ENCODE data around the gene SRP68. TPM values are rescaled to one million over a fixed set of nuclear protein-coding genes. Genes with fewer than 3 reads are reported as not detected.

SRP68 gene
- total and polyA plus RNA-seq, 9 of the 15 experiments (the other 6 are each of a cell fraction or from before 2014, with no cell fraction given), result 29.4 to 92.6 (median 36.2) TPM

- ATAC-seq, result peak; percentile 98
- H3K9me1 ChIP-seq (ENCODE audit: control insufficient read depth, insufficient read depth, low read length), result no peaks in the 10 kb centered on the region
- H2AFZ ChIP-seq (ENCODE audit: low read depth, low read length), result peak overlapping the region; percentile 80
- no peaks in the 10 kb centered on the region for H3K9me3 ChIP-seq (replicated peaks; ENCODE audit: control insufficient read depth, insufficient read depth, low read depth, low read length)
- ChIA-PET CTCF (ENCODE audit: low intra/inter-chr PET ratio) (interaction anchor here (0.7 to 1.7 kb wide), 2 partner anchors 21 to 279 kb away, joined by 3 to 5 read pairs; partner anchors contain the start of genes ACOX1 and TEN1), POLR2A (interaction anchor here (0.6 to 1.4 kb wide), 9 partner anchors 9 to 418 kb away, joined by 3 to 9 read pairs (median 4); partner anchors contain the start of genes ACOX1, MRPL38 and TEN1)
- H3K36me3 ChIP-seq (ENCODE audit: control insufficient read depth, insufficient read depth, low read length), result peaks cover 13% of the 10 kb centered on the region; the same call in 2 of the 3 replicates
- H3K27ac ChIP-seq (ENCODE audit: extremely low read depth, low read depth, low read length), result no peak overlapping the region
- H3K4me3 ChIP-seq, result no peak overlapping the region
- no TSS peak for BruUV-seq (replicated peaks)
- in situ Hi-C loops (cut with MboI) (loop anchor here (10.0 kb wide), 1 partner anchor 225 kb away; a partner anchor contains a TSS), intact Hi-C loops (cut with micrococcal nuclease) (loop anchor here (10.0 kb wide), 1 partner anchor 245 kb away; no protein-coding TSS in a partner anchor)
- 46% methylated on average over 30 of the region's 31 CpGs for WGBS (ENCODE audit: insufficient coverage, low coverage, missing lambda C conversion rate)
- H3K9ac ChIP-seq (ENCODE audit: insufficient read depth in 1 of 2, low read depth in 2 of 2, low read length in 2 of 2), result peak overlapping the region in 1 of 2 experiments; percentile 86; a peak in 2 of 4 replicates
- no peaks in the 10 kb centered on the region for H4K20me1 ChIP-seq (replicated peaks; ENCODE audit: control insufficient read depth, insufficient read depth, low read length)
- H3K79me2 ChIP-seq (ENCODE audit: control insufficient read depth, insufficient read depth, low read length), result no peaks in the 10 kb centered on the region
- H3K27me3 ChIP-seq (ENCODE audit: control insufficient read depth in 2 of 2, insufficient read depth in 2 of 2, low read length in 2 of 2), result no peaks in the 10 kb centered on the region
- no peak overlapping the region for H3K4me2 ChIP-seq (ENCODE audit: insufficient read depth, low read length)
- FAIRE-seq, result peak; percentile 55
- H3K4me1 ChIP-seq (replicated peaks in 1 of 2; ENCODE audit: control insufficient read depth in 2 of 2, insufficient read depth in 2 of 2, low read length in 2 of 2), result peaks cover 2 to 19% of the 10 kb centered on the region in 2 experiments; a peak in 4 of 5 replicates
- DNase-seq (ENCODE audit: extremely low read depth in 1 of 4, low spot score in 3 of 4), result peak; percentile 80 to 92 (median 90)
- TF ChIP-seq CBX8 (IDR thresholded peaks at IDR 0.05; ENCODE audit: borderline replicate concordance, extremely low read depth, low read depth, low read length, poor library complexity, severe bottlenecking) (no peak), ZFP1 (CRISPR knock-in tag; IDR thresholded peaks at IDR 0.05) (peak; percentile 24; the same call in 1 of the 2 replicates), ZFX (CRISPR knock-in tag; IDR thresholded peaks at IDR 0.05) (peak; percentile 53), MAX (CRISPR knock-in tag; IDR thresholded peaks at IDR 0.05) (peak; percentile 52; the same call in 1 of the 2 replicates), ZC3H11A (IDR thresholded peaks at IDR 0.05; ENCODE audit: low read depth, low read length) (no peak), NFYB (IDR thresholded peaks at IDR 0.05; ENCODE audit: extremely low read depth, insufficient read length) (no peak), MNT (conservative IDR thresholded peaks at IDR 0.05) (peak in 1 of 2 experiments; percentile 45; a peak in 1 of 4 replicates), SLC30A9 (CRISPR knock-in tag; IDR thresholded peaks at IDR 0.05) (no peak), ARID3B (CRISPR knock-in tag; IDR thresholded peaks at IDR 0.05; ENCODE audit: borderline replicate concordance) (no peak)
- TF ChIP-seq, protein P1, sequence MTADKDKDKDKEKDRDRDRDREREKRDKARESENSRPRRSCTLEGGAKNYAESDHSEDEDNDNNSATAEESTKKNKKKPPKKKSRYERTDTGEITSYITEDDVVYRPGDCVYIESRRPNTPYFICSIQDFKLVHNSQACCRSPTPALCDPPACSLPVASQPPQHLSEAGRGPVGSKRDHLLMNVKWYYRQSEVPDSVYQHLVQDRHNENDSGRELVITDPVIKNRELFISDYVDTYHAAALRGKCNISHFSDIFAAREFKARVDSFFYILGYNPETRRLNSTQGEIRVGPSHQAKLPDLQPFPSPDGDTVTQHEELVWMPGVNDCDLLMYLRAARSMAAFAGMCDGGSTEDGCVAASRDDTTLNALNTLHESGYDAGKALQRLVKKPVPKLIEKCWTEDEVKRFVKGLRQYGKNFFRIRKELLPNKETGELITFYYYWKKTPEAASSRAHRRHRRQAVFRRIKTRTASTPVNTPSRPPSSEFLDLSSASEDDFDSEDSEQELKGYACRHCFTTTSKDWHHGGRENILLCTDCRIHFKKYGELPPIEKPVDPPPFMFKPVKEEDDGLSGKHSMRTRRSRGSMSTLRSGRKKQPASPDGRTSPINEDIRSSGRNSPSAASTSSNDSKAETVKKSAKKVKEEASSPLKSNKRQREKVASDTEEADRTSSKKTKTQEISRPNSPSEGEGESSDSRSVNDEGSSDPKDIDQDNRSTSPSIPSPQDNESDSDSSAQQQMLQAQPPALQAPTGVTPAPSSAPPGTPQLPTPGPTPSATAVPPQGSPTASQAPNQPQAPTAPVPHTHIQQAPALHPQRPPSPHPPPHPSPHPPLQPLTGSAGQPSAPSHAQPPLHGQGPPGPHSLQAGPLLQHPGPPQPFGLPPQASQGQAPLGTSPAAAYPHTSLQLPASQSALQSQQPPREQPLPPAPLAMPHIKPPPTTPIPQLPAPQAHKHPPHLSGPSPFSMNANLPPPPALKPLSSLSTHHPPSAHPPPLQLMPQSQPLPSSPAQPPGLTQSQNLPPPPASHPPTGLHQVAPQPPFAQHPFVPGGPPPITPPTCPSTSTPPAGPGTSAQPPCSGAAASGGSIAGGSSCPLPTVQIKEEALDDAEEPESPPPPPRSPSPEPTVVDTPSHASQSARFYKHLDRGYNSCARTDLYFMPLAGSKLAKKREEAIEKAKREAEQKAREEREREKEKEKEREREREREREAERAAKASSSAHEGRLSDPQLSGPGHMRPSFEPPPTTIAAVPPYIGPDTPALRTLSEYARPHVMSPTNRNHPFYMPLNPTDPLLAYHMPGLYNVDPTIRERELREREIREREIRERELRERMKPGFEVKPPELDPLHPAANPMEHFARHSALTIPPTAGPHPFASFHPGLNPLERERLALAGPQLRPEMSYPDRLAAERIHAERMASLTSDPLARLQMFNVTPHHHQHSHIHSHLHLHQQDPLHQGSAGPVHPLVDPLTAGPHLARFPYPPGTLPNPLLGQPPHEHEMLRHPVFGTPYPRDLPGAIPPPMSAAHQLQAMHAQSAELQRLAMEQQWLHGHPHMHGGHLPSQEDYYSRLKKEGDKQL (CRISPR knock-in tag; IDR thresholded peaks at IDR 0.05; ENCODE audit: borderline replicate concordance), result no peak
Measured at GRCh38 chr17:76000016-76000754, 72.1 kb downstream of the SRP68 start.
